ENCODE results near the gene SHC1. TPM values are rescaled to one million over a fixed set of nuclear protein-coding genes. Genes with fewer than 3 reads are reported as not detected.

The SHC1 gene
- total RNA-seq, 1 donor: 59.5 TPM

DNA sequence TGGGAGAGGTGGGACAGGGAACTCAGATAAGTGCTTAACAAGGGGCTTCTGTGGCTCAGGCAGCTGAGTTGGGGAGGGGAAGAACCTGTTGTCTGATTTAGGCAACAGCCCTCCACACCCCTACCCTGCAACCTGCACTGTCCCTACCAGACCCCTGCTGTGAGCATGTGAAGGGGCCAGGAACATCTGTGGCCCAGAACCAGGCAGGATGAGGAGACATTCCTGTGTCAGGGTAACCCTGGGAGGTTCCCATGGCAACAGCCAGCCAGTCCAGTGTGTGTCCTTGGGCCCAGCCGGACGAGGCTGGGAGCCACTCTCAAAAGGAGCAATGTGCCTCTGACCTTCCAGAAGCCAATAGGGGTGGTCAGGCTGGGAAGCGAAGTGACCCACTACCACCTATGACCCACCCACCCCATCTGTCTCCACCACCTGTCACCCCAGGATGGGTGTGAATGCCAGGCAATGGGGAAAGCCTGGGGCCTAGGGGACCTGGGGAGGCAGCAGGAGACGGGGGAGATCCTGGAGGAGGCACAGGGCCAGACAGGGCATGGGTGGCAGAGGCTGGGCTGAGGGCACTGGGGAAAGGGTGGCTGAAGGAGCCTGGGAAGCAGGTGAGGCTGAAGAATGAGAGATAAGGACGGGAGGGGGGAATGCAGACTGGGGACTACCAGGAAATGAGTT, 29.1 kb downstream of the SHC1 start:
- no peak for DNase-seq (ENCODE audit: low read depth in 2 of 3, low spot score in 2 of 3)

DNA sequence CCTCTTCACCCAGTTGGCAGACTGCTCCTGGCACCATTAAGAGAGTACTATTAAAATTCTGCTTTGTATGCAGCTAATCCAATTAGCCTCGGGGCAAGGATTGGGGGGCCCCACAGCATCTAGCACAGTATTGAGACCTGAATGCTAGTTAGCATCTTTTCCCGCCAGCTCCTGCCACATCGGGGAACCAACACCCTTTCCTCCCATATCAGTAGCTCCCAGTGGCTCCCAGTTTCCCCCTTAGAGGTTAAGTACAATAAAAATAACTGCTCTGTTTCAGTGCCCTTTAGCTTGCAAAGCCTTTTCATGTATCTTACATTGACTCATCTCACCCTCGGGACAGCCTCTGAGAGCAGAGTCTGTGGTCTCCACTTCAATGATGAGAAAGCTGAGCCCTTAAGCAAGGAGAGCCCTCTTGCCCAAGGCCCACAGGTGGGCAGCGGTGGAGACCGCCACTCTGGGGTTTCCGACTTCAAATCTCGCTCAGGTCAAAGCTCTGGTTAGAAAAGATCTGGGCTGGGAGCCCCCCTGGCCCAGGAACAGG, 29.8 kb downstream of the SHC1 start:
- DNase-seq (ENCODE audit: low read depth in 2 of 3, low spot score in 2 of 3): no peak

DNA sequence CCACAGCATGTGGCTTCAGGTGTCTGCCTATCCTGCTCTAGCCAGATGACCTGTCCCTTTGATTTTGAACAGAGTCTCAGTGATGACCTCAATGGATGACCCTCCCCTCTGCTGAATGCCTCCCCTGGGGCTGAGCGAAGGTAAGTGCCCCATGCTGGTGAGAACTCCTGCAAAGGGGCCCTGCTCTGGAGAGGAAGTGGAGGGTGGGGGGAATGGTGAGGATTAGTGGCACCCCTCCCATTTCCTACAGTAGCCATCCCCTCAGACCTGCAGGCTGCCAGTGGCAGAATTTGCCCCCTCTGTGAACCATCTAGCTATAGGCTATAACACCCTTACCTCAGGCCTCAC, 30.4 kb downstream of the SHC1 start:
- DNase-seq (ENCODE audit: low read depth in 2 of 3, low spot score in 2 of 3): no peak

DNA sequence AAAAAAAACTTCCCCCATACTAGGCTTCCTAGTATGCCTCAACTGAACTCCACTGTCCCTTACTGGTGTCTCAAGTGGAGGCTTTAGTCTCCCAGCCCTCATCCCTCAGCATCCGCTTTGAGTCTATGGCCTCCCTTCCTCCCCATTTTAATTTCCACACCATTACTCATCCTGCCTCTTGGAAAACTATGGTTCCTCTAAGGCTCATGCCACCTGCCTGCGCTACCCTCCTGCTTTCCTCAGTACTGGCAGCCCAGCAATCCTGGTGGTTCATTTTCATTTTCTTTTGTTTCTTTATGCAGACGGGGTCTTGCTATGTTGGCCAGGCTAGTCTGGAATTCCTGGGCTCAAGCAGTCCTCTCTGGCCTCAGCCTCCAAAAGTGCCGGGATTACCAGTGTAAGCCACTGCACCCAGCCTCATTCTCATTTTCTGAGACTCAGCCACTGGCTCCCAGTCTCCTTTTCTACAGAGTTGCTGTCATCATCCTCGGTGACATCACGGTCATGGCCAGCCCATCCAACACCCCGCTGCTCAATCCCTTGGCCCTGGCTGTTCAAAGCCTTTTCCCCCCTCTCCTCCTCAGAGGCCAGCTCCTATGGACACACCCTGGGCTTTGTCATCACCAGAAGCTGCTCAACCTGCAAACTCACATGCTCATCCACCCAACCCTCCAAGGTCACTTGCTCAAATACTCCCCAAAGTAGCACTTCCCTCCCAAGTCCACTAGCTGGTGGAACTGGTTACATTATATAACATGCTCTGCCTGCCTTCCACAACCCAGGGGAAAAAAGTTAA, 31.7 kb downstream of the SHC1 start:
- no peak for DNase-seq (ENCODE audit: low read depth in 2 of 3, low spot score in 2 of 3)

DNA sequence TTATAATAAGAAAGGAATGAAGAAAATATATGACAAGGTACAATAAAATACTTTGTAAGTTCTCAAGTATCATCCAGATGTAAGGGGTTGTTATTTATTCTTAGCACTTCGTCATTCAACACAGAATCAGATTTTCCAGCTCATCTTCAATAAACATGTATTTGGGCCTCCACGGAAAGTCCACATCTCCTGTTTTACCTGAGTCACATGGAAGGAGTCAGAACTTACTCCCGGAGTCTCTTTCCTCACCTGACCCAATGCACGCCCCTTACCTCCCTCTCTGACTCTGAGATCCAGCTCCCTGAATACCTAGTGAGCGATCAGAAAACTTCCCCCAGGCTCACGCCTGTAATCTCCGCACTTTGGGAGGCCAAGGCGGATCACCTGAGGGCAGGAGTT, 32.6 kb downstream of the SHC1 start:
- DNase-seq (ENCODE audit: low read depth in 2 of 3, low spot score in 2 of 3): no peak

DNA sequence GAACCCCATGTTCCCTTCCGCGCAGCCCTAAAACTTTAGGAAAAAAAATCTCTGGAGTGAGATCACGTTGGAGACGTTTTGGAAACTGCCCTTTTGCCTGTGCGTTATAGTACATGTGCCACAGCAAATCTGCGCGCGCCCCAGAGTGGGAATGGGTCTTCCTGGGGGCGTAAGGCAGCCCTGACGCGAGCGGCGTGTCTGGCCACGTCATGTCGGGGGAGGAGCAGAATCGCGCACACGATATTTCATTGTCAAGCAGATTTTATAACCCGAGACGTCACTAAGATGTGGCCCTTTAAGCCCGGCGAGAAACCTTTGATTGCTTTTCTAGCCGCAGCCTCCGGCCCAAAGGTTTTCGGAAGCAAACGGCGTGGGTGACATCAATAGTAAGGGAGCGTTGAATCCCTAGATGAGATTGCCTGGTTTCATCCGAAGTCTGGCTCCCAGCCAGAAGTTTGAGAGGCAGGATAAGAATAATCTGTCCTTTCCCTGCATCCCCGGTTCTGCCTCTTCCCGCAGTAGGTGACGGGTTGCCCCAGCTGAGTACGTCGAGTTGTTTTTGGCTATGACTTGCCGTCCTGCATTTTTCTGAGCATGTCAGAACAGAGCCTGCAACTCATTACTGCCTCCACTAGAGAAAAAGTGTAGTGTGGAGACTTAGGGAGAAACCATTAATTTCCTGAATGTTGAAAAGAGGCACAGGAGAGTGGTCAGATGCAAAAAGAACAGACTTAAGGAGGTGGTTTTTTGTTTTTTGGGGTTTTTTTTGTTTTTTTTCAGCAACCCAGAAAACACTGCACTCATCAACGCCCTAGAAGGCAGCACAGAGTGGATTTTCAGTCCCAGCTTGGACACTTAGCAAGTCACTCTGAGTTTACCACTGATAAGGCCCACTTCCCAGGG, 33.2 kb downstream of the SHC1 start:
- peak; percentile 93 to 98 (median 94) for DNase-seq (ENCODE audit: low read depth in 2 of 3, low spot score in 2 of 3)

DNA sequence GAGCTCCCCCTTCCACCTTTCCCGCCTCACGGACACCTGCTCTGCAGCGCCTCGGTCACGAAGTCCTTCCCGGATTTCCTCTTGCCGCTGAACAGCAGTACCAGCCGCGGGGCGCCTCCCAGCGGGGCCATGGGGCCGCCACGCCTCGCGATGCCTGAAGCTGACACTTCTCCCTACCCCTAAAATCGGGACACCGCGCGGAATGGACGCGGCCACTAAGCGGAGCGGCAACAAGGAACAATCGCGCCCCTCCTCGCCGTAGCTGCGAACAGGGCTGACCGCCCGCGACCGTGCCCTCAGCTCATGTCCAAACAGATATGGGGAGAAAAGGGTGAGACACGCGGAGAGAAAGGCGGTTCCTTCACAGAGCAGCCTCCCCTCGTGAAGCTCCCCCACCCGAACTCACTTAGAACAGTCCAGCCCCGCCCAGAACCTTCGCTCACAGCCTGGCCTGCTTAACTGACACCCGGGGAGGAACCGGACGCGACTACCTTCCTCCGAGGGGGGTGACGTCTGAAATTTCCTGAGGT, 33.9 kb downstream of the SHC1 start, which contains the start of gene PMVK:
PMVK (minus strand) TSS at position 165 of the 530 bp plus-strand sequence; CDS start at position 131, 34 bp downstream.
- DNase-seq (ENCODE audit: low read depth in 2 of 3, low spot score in 2 of 3): peak; percentile 92 to 99 (median 98)

DNA sequence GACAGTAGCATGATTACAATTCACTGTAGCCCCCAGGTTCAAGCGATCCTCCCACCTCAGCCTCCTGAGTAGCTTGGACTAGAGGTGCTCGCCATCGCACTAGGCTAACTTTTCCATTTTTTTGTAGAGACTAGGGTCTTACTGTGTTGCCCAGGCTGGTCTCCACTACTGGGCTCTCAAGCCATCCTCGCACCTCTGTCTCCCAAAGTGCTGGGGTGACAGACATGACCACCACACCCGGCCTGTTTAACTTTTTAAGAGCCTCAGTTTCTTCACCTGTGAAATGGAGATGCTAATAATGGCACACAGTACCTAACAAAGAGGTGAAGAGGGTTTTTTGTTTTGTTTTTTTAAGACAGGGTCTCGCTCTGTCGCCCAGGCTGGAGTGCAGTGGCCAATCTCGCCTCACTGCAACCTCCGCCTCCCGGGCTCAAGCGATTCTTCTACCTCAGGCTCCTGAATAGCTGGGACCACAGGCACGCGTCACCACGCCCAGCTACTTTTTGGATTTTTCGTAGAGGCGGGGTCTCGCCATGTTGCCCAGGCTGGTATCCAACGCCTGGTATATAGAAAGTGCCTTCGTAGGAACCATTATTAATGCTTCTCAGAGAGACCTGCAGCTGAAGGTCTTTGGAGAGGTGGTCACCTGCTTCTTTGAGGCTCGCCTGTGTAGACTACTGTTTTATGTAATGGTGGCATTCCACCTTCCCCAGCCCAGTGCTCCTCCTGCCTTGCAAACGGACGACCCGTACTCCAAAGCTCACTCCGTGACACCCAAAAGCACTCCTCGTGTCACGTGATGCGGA, 34.6 kb downstream of the SHC1 start:
- no peak for DNase-seq (ENCODE audit: low read depth in 2 of 3, low spot score in 2 of 3)

DNA sequence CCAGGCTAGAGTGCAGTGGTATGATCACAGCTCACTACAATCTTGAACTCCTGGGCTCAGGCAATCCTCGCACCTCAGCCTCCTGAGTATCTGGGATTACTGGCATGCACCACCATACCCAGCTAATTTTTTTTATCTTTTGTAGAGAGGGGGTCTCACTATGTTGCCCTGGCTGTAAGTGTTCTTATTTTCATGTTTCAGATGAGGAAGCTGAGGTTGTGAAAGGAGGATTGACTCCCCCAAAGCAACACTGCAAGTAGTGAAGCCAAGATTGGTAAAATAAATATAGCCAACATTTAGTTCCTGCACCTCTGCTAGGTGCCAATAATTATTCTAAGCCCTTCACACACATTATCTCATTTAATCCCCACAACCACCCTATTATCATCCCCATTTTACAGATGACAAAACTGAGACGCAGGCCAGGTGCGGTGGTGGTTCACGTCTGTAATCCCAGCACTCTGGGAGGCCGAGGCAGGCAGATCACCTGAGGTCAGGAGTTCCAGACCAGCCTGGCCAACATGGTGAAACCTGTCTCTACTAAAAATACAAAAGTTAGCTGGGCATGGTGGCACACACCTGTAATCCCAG, 36.1 kb downstream of the SHC1 start:
- no peak for DNase-seq (ENCODE audit: low read depth in 2 of 3, low spot score in 2 of 3)

DNA sequence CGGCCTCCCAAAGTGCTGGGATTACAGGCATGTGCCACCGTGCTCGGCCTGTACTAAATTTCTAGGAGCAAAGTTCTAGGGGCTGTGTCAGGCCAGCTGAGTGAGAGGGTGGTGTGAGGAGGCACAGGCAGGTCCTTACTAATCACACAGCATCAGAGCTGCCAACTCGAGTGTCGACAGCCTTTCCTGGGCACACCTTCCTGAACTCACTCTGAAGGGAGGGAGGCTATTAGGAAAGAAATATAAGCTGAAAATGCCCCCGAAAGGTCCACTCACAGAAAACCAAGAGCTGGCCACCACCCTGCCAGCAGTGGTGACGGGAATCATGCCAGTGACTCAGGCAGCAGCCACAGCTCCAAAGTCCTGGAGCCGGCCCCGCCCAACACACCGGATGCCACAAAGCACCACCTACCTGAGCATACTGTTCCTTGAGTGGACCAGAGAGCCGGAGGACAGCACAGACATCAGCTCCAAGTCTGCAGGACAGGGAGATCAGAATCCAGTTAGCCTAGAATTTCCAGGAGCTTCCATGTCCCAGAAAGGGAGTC, 38.5 kb downstream of the SHC1 start:
- DNase-seq (ENCODE audit: low read depth in 2 of 3, low spot score in 2 of 3): no peak

DNA sequence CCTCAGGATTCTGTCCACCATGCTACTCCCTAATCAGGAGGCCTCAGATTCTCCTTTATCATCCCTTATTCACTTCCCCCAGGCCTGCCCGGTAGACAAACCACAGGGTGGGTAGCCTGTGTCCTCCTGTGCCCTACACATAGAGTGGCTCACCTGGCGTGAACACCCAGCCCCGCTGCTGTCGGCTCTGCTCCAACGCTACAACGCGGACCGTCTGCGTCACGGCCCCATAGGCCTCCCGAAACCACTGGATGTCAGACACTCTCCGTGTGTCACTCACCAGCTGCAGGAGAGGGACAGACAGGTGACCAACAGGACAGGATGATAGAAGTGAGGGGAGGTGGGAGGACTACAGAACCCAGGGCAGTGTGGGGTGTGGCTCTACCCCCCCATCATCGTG, 44.3 kb downstream of the SHC1 start:
- DNase-seq (ENCODE audit: low read depth in 2 of 3, low spot score in 2 of 3): no peak

DNA sequence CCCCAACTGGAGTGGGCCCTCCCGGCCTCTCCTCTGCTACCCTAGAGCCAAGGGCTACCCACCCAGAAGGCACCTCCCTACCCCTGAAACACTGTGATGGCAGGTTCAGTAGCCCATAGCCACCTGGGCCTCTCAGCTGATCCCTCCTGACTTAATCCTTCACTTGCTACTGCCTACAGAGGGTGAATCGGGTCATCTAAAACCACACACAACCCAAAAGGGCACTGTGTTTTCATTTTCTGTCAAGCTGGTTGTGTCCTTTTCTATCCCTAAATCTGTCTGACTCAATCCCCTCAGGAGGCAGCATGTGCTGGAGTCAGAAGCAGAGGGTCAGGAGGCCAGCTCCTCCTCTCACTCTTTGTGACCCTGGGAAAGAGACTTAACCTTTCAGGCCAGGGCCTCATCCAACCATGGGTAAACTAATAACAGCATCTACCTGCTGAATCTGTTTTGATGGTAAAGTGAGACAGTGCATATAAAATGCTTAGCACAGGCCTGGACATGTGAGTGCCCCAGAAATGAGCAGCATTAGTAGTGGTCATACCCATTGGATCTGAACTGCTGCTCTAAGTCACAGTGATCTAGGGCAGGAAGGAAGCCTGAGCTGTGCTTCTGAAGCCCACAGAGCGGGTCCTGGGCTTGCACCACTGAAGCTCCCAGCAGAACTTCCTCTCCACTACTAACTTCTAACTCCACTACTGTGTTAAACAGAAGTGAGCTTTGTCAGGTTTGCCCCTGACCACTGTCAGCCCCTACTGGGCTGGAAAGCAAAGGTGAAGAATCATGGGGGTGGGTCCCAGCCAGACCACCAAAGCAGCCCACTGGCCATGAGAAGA, 45.0 kb downstream of the SHC1 start:
- DNase-seq (ENCODE audit: low read depth in 2 of 3, low spot score in 2 of 3): peak in 2 of 3 donors; percentile 42 to 66

DNA sequence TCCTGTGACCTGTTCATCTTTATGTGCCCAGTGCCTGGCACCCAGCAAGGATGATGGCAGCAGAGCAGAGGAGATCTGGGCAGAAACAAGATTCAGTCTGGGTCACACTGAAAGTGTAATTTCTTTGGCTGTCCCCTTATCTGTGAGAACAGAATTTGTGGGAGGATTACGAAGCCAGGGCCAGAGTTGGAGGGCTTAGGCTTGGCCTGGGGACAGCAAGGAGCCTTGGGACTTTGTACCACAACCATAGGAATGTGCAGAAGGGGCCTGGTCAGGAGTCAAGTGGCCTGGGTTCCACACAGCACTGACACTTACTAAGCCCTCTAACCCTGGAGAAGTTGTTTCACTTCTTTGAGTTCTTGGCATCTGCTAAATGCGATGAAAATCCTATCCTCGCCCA, 46.9 kb downstream of the SHC1 start:
- DNase-seq (ENCODE audit: low read depth in 2 of 3, low spot score in 2 of 3): no peak

DNA sequence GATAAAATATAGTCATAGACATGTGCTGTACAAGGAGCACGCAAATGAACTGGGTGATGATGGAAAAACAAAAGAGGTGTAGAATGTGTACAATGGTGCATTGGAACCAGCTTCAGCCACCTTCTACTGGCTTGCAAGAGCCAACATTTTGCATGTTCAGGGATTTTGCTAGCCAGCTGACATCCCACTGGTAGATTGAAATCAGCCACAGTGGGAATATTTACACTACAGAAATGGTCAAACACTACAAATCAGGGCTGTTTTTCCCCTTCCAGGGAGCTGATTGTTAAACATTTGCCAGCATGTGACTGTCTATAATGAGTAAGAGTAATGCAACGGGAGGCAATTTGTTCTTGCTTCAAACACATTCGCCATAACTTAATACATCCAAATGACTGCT, 57.3 kb downstream of the SHC1 start:
- no peak for DNase-seq (ENCODE audit: low read depth in 2 of 3, low spot score in 2 of 3)

DNA sequence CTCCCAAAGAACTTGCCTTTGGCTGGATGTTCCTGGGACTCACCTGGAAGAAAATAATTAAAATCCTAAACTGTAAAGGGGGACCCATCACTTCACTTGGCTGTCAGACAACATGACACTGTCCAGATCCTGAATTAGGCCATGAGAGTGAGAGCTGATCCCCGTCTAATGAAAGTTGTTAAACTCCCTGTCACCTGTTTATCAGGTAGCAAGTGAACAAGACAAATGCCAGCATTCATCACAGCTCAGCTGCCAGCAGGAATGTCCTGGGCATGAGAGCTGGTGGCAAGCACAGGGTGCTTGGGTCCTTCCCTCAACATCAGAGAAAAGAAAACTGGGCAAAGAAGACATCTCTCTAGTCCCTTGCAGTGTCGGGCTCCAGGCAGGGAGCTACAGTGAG, 57.8 kb downstream of the SHC1 start:
- DNase-seq (ENCODE audit: low read depth in 2 of 3, low spot score in 2 of 3): no peak

Data from hematopoietic multipotent progenitor cell (in vitro differentiated cells).